HepG2 (cell line): Measurements from ENCODE around the gene IGF2. TPM values are rescaled to one million over a fixed set of nuclear protein-coding genes. Genes with fewer than 3 reads are reported as not detected.
A peak's percentile ranks its signal among the peaks of the same experiment; 100 is the strongest.

Experiments
- ATF7-NPFF ChIP-seq: sonication (generic); formaldehyde crosslinking; IDR thresholded peaks from 2 replicates; pipeline ENCODE4 v1.8.1; 2023; ENCODE audit warnings: mild to moderate bottlenecking, low read depth, missing genetic modification reagents, moderate library complexity
- CBX2 ChIP-seq, 2 experiments: fragments of 200-600 bp in 1 of 2; sonication (generic); formaldehyde crosslinking in 1 of 2; IDR thresholded peaks; 2 replicates each; pipeline versions ENCODE4 v1.7.0 to v1.8.1; 2018 to 2022; ENCODE audit warnings: low read depth in 2 of 2, low read length in 1 of 2, mild to moderate bottlenecking in 1 of 2, missing genetic modification reagents in 1 of 2
- DNMT1 ChIP-seq: sonication (generic); formaldehyde crosslinking; IDR thresholded peaks from 2 replicates; pipeline ENCODE4 v1.5.1; 2020; ENCODE audit warnings: mild to moderate bottlenecking, missing genetic modification reagents
- FLYWCH1 ChIP-seq: sonication (generic); formaldehyde crosslinking; IDR thresholded peaks from 2 replicates; pipeline ENCODE4 v1.8.1; 2023; ENCODE audit warnings: mild to moderate bottlenecking, missing genetic modification reagents
- FOXA1 ChIP-seq, 2 experiments: fragments of 450-650 bp in 1 of 2; sonication (generic) in 1 of 2; formaldehyde crosslinking in 1 of 2; IDR thresholded peaks; 2 replicates each; pipeline versions ENCODE4 v1.4.0 to v1.6.1; 2016 to 2020; ENCODE audit warnings: missing genetic modification reagents in 1 of 2
- MAF1 ChIP-seq: sonication (generic); formaldehyde crosslinking; IDR thresholded peaks from 2 replicates; pipeline ENCODE4 v1.5.0; 2020; ENCODE audit warnings: missing genetic modification reagents, borderline replicate concordance
- NFKB2 ChIP-seq: sonication (generic); formaldehyde crosslinking; IDR thresholded peaks from 2 replicates; pipeline ENCODE4 v1.4.0; 2020; ENCODE audit warnings: missing genetic modification reagents, borderline replicate concordance
- NR2F6 ChIP-seq, 2 experiments: IDR thresholded peaks; 2 replicates each; pipeline ENCODE4 v1.6.1; 2016; ENCODE audit warnings: antibody characterized with exemption in 1 of 2, mild to moderate bottlenecking in 1 of 2
- SNAPC2 ChIP-seq: sonication (generic); formaldehyde crosslinking; IDR thresholded peaks from 2 replicates; pipeline ENCODE4 v1.8.1; 2022; ENCODE audit warnings: mild to moderate bottlenecking, missing genetic modification reagents
- TEAD2 ChIP-seq: sonication (generic); formaldehyde crosslinking; IDR thresholded peaks from 2 replicates; pipeline ENCODE4 v1.9.0; 2021; ENCODE audit warnings: missing genetic modification reagents
- ZBTB7A ChIP-seq: sonication (generic); formaldehyde crosslinking; IDR thresholded peaks from 2 replicates; pipeline ENCODE4 v1.8.0; 2022; ENCODE audit warnings: mild to moderate bottlenecking, missing genetic modification reagents
- ZFP36L1 ChIP-seq: sonication (generic); formaldehyde crosslinking; IDR thresholded peaks from 2 replicates; pipeline ENCODE4 v1.8.0; 2022; ENCODE audit warnings: mild to moderate bottlenecking, missing genetic modification reagents, moderate library complexity
- ZNF530 ChIP-seq: sonication (generic); formaldehyde crosslinking; IDR thresholded peaks from 2 replicates; pipeline ENCODE4 v1.5.0; 2020; ENCODE audit warnings: low read depth, mild to moderate bottlenecking, missing genetic modification reagents
- ZNF607 ChIP-seq: sonication (generic); formaldehyde crosslinking; IDR thresholded peaks from 2 replicates; pipeline ENCODE4 v1.5.1; 2020; ENCODE audit warnings: missing genetic modification reagents, mild to moderate bottlenecking, borderline replicate concordance
- ZNF670 ChIP-seq: sonication (generic); formaldehyde crosslinking; IDR thresholded peaks from 2 replicates; pipeline ENCODE4 v1.8.0; 2022; ENCODE audit warnings: mild to moderate bottlenecking, missing genetic modification reagents, borderline replicate concordance
- ZNF672 ChIP-seq: sonication (generic); formaldehyde crosslinking; IDR thresholded peaks from 2 replicates; pipeline ENCODE4 v1.8.1; 2022; ENCODE audit warnings: missing genetic modification reagents
- ZNF788 ChIP-seq: sonication (generic); formaldehyde crosslinking; IDR thresholded peaks from 2 replicates; pipeline ENCODE4 v1.5.0; 2020; ENCODE audit warnings: mild to moderate bottlenecking, missing genetic modification reagents, borderline replicate concordance
- ZNF816 ChIP-seq: sonication (generic); formaldehyde crosslinking; IDR thresholded peaks from 2 replicates; pipeline ENCODE4 v1.8.0; 2022; ENCODE audit warnings: missing genetic modification reagents, mild to moderate bottlenecking, borderline replicate concordance
- ZSCAN9 ChIP-seq: IDR thresholded peaks from 2 replicates; pipeline ENCODE4 v1.6.1; 2016; ENCODE audit warnings: borderline replicate concordance
- polyA plus RNA-seq, 8 experiments: library from polyadenylated mRNA; depleted of rRNA in 3 of 8; stranded (reverse) in 7 of 8; unstranded in 1 of 8; fragments of >200 nt; fragmentation: Illumina TruSeq in 4 of 8; extraction: Trizol in 4 of 8; gene quantifications; 2 replicates each; pipeline versions ENCODE4 v1.2.1 to v1.2.3, GENCODE V29; 2011 to 2016; ENCODE audit warnings: low read depth in 4 of 8, missing spikeins in 1 of 8, mixed read lengths in 1 of 8; ENCODE audit not compliant: insufficient read depth in 1 of 8
- total RNA-seq, 5 experiments: library from RNA; depleted of rRNA; stranded (reverse); fragments of >200 nt; fragmentation: Illumina TruSeq; extraction: Trizol; gene quantifications; 2 replicates each; pipeline ENCODE4 v1.2.3, GENCODE V29; 2016; ENCODE audit warnings: low read depth in 1 of 5
- TF ChIP-seq, protein P1 (sequence below): sonication (generic); formaldehyde crosslinking; IDR thresholded peaks from 2 replicates; pipeline ENCODE4 v1.5.1; 2020; ENCODE audit warnings: mild to moderate bottlenecking, moderate library complexity, missing genetic modification reagents
- TF ChIP-seq, protein P2 (sequence below): sonication (generic); formaldehyde crosslinking; IDR thresholded peaks from 2 replicates; pipeline ENCODE4 v1.8.0; 2022; ENCODE audit warnings: mild to moderate bottlenecking, missing genetic modification reagents
- TF ChIP-seq, protein P3 (sequence below): sonication (generic); formaldehyde crosslinking; IDR thresholded peaks from 2 replicates; pipeline ENCODE4 v1.4.0; 2020; ENCODE audit warnings: low read depth, mild to moderate bottlenecking, missing genetic modification reagents
- TF ChIP-seq, protein P4 (sequence below): sonication (generic); formaldehyde crosslinking; IDR thresholded peaks from 2 replicates; pipeline ENCODE4 v1.5.0; 2020; ENCODE audit warnings: missing genetic modification reagents
- TF ChIP-seq, protein P5 (sequence below): sonication (generic); formaldehyde crosslinking; IDR thresholded peaks from 2 replicates; pipeline ENCODE4 v1.4.0; 2020; ENCODE audit warnings: mild to moderate bottlenecking, missing genetic modification reagents

Gene IGF2
- total and polyA plus RNA-seq, 2 of the 13 experiments (the other 11 are each of a cell fraction or from before 2014, with no cell fraction given): 79.1 to 254 TPM

DNA sequence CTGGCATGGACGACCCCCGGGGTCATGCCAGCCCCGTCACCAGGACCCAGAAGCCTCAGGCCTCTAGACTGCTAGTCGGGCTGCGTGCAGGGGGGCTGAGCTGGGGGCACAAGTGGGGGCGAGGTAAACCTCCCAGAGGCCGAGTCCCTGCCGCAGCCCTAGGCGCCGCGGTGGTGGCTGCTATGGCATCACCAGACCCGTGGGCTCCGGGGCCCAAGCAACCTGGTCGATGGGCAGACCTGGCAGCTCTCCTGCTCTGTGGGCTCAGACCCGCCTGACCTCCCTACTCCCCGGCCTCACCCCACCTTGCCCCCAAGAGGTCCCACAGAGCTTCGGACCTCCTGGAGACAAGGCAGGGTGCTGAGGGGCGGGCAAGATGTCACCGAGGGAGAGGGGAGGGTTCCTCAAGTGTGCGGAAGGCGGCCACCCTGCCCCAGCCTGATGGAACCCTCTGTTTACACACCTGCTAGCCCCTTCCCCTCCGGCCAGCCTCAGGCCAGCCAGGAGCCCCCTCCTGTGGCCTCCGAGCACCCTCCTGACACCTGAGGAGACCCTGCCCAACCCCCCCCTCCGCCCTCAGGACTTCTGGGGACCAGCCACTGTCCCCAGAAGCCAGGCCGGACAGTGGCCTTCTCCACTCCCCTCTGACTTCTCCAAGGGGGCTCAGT is 9.4 kb downstream of the IGF2 start (continued):
- TF ChIP-seq FOXA1 (IDR thresholded peaks at IDR 0.05): no peak
- no peak for TF ChIP-seq FOXA1 (CRISPR knock-in tag; IDR thresholded peaks at IDR 0.05)
- TF ChIP-seq, protein P1, sequence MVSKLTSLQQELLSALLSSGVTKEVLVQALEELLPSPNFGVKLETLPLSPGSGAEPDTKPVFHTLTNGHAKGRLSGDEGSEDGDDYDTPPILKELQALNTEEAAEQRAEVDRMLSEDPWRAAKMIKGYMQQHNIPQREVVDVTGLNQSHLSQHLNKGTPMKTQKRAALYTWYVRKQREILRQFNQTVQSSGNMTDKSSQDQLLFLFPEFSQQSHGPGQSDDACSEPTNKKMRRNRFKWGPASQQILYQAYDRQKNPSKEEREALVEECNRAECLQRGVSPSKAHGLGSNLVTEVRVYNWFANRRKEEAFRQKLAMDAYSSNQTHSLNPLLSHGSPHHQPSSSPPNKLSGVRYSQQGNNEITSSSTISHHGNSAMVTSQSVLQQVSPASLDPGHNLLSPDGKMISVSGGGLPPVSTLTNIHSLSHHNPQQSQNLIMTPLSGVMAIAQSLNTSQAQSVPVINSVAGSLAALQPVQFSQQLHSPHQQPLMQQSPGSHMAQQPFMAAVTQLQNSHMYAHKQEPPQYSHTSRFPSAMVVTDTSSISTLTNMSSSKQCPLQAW: peak; percentile 58; the same call in 1 of the 2 replicates
- TF ChIP-seq SNAPC2 (CRISPR knock-in tag): 0 out of 2 replicates have a peak, but pooled peaks have one; percentile 36
- TF ChIP-seq, protein P2, sequence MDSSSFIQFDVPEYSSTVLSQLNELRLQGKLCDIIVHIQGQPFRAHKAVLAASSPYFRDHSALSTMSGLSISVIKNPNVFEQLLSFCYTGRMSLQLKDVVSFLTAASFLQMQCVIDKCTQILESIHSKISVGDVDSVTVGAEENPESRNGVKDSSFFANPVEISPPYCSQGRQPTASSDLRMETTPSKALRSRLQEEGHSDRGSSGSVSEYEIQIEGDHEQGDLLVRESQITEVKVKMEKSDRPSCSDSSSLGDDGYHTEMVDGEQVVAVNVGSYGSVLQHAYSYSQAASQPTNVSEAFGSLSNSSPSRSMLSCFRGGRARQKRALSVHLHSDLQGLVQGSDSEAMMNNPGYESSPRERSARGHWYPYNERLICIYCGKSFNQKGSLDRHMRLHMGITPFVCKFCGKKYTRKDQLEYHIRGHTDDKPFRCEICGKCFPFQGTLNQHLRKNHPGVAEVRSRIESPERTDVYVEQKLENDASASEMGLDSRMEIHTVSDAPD (CRISPR knock-in tag): peak; percentile 80; the same call in 1 of the 2 replicates
- TF ChIP-seq ZSCAN9: no peak
- peak; percentile 75 for TF ChIP-seq NFKB2 (CRISPR knock-in tag)
- TF ChIP-seq ZNF672: no peak
- TF ChIP-seq ZNF816 (CRISPR knock-in tag): peak; percentile 70; the same call in 1 of the 2 replicates
- TF ChIP-seq, protein P3, sequence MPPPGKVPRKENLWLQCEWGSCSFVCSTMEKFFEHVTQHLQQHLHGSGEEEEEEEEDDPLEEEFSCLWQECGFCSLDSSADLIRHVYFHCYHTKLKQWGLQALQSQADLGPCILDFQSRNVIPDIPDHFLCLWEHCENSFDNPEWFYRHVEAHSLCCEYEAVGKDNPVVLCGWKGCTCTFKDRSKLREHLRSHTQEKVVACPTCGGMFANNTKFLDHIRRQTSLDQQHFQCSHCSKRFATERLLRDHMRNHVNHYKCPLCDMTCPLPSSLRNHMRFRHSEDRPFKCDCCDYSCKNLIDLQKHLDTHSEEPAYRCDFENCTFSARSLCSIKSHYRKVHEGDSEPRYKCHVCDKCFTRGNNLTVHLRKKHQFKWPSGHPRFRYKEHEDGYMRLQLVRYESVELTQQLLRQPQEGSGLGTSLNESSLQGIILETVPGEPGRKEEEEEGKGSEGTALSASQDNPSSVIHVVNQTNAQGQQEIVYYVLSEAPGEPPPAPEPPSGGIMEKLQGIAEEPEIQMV (CRISPR knock-in tag): no peak
- no peak for TF ChIP-seq MAF1 (CRISPR knock-in tag)
- TF ChIP-seq ZFP36L1 (CRISPR knock-in tag): peak; percentile 98
- TF ChIP-seq CBX2 (IDR thresholded peaks at IDR 0.05; ENCODE audit: low read depth, low read length): no peak
- TF ChIP-seq CBX2 (CRISPR knock-in tag; IDR thresholded peaks at IDR 0.05; ENCODE audit: low read depth): no peak
- TF ChIP-seq ZNF530 (CRISPR knock-in tag): no peak
- TF ChIP-seq TEAD2 (CRISPR knock-in tag): no peak
- TF ChIP-seq ZBTB7A (CRISPR knock-in tag): peak; percentile 15
- TF ChIP-seq ZNF788 (CRISPR knock-in tag): no peak
- TF ChIP-seq, protein P4, sequence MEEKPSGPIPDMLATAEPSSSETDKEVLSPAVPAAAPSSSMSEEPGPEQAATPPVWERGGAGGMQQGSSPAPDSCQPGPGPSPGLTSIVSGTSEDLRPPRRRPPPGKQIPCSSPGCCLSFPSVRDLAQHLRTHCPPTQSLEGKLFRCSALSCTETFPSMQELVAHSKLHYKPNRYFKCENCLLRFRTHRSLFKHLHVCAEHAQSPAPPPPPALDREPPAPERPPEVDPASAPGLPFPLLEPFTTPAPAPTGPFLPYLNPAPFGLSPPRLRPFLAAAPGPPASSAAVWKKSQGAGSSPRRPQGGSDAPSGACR (CRISPR knock-in tag): 0 out of 2 replicates have a peak, but pooled peaks have one; percentile 21
- no peak; the same call in 1 of the 2 replicates for TF ChIP-seq NR2F6 (IDR thresholded peaks at IDR 0.05)
- no peak for TF ChIP-seq NR2F6 (CRISPR knock-in tag; IDR thresholded peaks at IDR 0.05)
- peak; percentile 64 for TF ChIP-seq ATF7-NPFF (CRISPR knock-in tag)
- TF ChIP-seq FLYWCH1 (CRISPR knock-in tag): no peak
- TF ChIP-seq ZNF670 (CRISPR knock-in tag): peak; percentile 42; the same call in 1 of the 2 replicates
- TF ChIP-seq, protein P5, sequence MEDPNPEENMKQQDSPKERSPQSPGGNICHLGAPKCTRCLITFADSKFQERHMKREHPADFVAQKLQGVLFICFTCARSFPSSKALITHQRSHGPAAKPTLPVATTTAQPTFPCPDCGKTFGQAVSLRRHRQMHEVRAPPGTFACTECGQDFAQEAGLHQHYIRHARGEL (CRISPR knock-in tag): no peak
- peak; percentile 67; the same call in 1 of the 2 replicates for TF ChIP-seq DNMT1 (CRISPR knock-in tag)
- TF ChIP-seq ZNF607 (CRISPR knock-in tag): peak; percentile 4; the same call in 1 of the 2 replicates
